ENCODE results near the gene SRSF2. TPM values are rescaled to one million over a fixed set of nuclear protein-coding genes. Genes with fewer than 3 reads are reported as not detected.
"Not testable (repeated sequence)": the region's sequence is repeated elsewhere in the genome, so short reads cannot be mapped to it uniquely, and the experiment has no call there.

Gene SRSF2
- total RNA-seq, 2 experiments from 2014 or later: 241 to 263 TPM

GRCh38 chr17:76714822-76715495, 22.2 kb downstream of the SRSF2 start:
- Mint-ChIP-seq H3K27ac (peak overlapping the region; percentile 82), H3K4me1 (ENCODE audit: low read depth) (peaks cover 32% of the 10 kb centered on the region), H3K36me3 (ENCODE audit: low read depth) (peaks cover 20% of the 10 kb centered on the region), H3K27me3 (ENCODE audit: low read depth) (no peaks in the 10 kb centered on the region), H3K4me3 (no peak overlapping the region), H3K9me3 (no peaks in the 10 kb centered on the region)
- peak; percentile 90 for DNase-seq
- CTCF ChIA-PET: interaction anchor here (0.6 to 2.9 kb wide), 16 partner anchors 9 to 649 kb away, joined by 3 to 25 read pairs (median 4); partner anchors contain the start of genes JMJD6 and METTL23
- intact Hi-C loops (cut with micrococcal nuclease): loop anchor here (1.0 to 5.0 kb wide), 2 partner anchors 122 to 192 kb away; no protein-coding TSS in a partner anchor

- intact Hi-C loops (cut with micrococcal nuclease): loop anchor here (5.0 kb wide), 1 partner anchor 123 kb away; no protein-coding TSS in a partner anchor
- Mint-ChIP-seq H3K4me3 (no peak overlapping the region), H3K27me3 (ENCODE audit: low read depth) (no peaks in the 10 kb centered on the region), H3K36me3 (ENCODE audit: low read depth) (peaks cover 19% of the 10 kb centered on the region), H3K4me1 (ENCODE audit: low read depth) (peaks cover 31% of the 10 kb centered on the region), H3K9me3 (no peaks in the 10 kb centered on the region), H3K27ac (no peak overlapping the region)
- CTCF ChIA-PET: interaction anchor here (0.7 to 2.9 kb wide), 20 partner anchors 10 to 649 kb away, joined by 3 to 25 read pairs (median 4); partner anchors contain the start of genes JMJD6, METTL23 and ST6GALNAC1
- no peak for DNase-seq
Observed at GRCh38 chr17:76714336-76714735, 22.8 kb downstream of the SRSF2 start.

GRCh38 chr17:76713765-76714164, 23.4 kb downstream of the SRSF2 start:
- H3K4me1 Mint-ChIP-seq (ENCODE audit: low read depth): peaks cover 31% of the 10 kb centered on the region
- DNase-seq: no peak
- H3K27me3 Mint-ChIP-seq (ENCODE audit: low read depth): no peaks in the 10 kb centered on the region
- no peak overlapping the region for H3K4me3 Mint-ChIP-seq
- peaks cover 13% of the 10 kb centered on the region for H3K36me3 Mint-ChIP-seq (ENCODE audit: low read depth)
- intact Hi-C loops (cut with micrococcal nuclease): loop anchor here (1.0 to 5.0 kb wide), 2 partner anchors 124 to 343 kb away; no protein-coding TSS in a partner anchor
- no peaks in the 10 kb centered on the region for H3K9me3 Mint-ChIP-seq
- no peak overlapping the region for H3K27ac Mint-ChIP-seq
- CTCF ChIA-PET: interaction anchor here (0.7 to 2.9 kb wide), 16 partner anchors 10 to 193 kb away, joined by 3 to 25 read pairs (median 4); partner anchors contain the start of gene ST6GALNAC1

- H3K27me3 Mint-ChIP-seq (ENCODE audit: low read depth); H3K27ac Mint-ChIP-seq; DNase-seq; H3K9me3 Mint-ChIP-seq; H3K36me3 Mint-ChIP-seq (ENCODE audit: low read depth); H3K4me3 Mint-ChIP-seq: not testable (repeated sequence)
- CTCF ChIA-PET: interaction anchor here (0.7 to 2.9 kb wide), 4 partner anchors 10 to 232 kb away, joined by 3 to 25 read pairs (median 4); no protein-coding TSS in a partner anchor
- intact Hi-C loops (cut with micrococcal nuclease): loop anchor here (5.0 kb wide), 1 partner anchor 125 kb away; no protein-coding TSS in a partner anchor
- peaks cover 31% of the 10 kb centered on the region for H3K4me1 Mint-ChIP-seq (ENCODE audit: low read depth)
Observed at GRCh38 chr17:76712321-76712720, 24.8 kb downstream of the SRSF2 start.

- CTCF ChIA-PET: interaction anchor here (1.3 kb wide), 1 partner anchor 29 kb away, joined by 5 read pairs; no protein-coding TSS in a partner anchor
- peak within 1 kb of the TSS; percentile 58 for H3K4me3 Mint-ChIP-seq
- no peaks in the 10 kb centered on the region for H3K9me3 Mint-ChIP-seq
- no peaks in the 10 kb centered on the region for H3K27me3 Mint-ChIP-seq (ENCODE audit: low read depth)
- H3K4me1 Mint-ChIP-seq (ENCODE audit: low read depth): peaks cover 27% of the 10 kb centered on the region
- DNase-seq: peak; percentile 53
- intact Hi-C loops (cut with micrococcal nuclease): loop anchor here (5.0 kb wide), 1 partner anchor 126 kb away; no protein-coding TSS in a partner anchor
- no peak within 1 kb of the TSS for H3K27ac Mint-ChIP-seq
- peaks cover 5% of the 10 kb centered on the region for H3K36me3 Mint-ChIP-seq (ENCODE audit: low read depth)
Observed at GRCh38 chr17:76710863-76711611, 26.1 kb downstream of the SRSF2 start, which contains the start of gene MXRA7. Gene MXRA7, minus strand, starts transcription at chr17:76710965. Its CDS starts 19 bp downstream, at chr17:76710946.

GRCh38 chr17:76709951-76710862, 26.9 kb downstream of the SRSF2 start:
- Mint-ChIP-seq H3K4me3 (peak overlapping the region; percentile 46), H3K4me1 (ENCODE audit: low read depth) (peaks cover 19% of the 10 kb centered on the region)
- H3K27ac Mint-ChIP-seq: not testable (repeated sequence)

GRCh38 chr17:76709077-76709950, 27.8 kb downstream of the SRSF2 start:
- Mint-ChIP-seq H3K4me1 (ENCODE audit: low read depth) (peaks cover 13% of the 10 kb centered on the region), H3K36me3 (ENCODE audit: low read depth) (no peaks in the 10 kb centered on the region), H3K27me3 (ENCODE audit: low read depth) (no peaks in the 10 kb centered on the region), H3K27ac (no peak overlapping the region), H3K9me3 (no peaks in the 10 kb centered on the region), H3K4me3 (peak overlapping the region; percentile 46)
- no peak for DNase-seq
- intact Hi-C loops (cut with micrococcal nuclease): no loop called here
- CTCF ChIA-PET: interaction anchor here (0.9 to 1.0 kb wide), 3 partner anchors 10 to 186 kb away, joined by 3 to 6 read pairs (median 3); no protein-coding TSS in a partner anchor

More at GRCh38 chr17:76709951-76710862, 26.9 kb downstream of the SRSF2 start:
- H3K27me3 Mint-ChIP-seq (ENCODE audit: low read depth); H3K9me3 Mint-ChIP-seq; CTCF ChIA-PET; DNase-seq; H3K36me3 Mint-ChIP-seq (ENCODE audit: low read depth): not testable (repeated sequence)
- intact Hi-C loops (cut with micrococcal nuclease): loop anchor here (5.0 kb wide), 1 partner anchor 127 kb away; no protein-coding TSS in a partner anchor

- intact Hi-C loops (cut with micrococcal nuclease): no loop called here
- Mint-ChIP-seq H3K36me3 (ENCODE audit: low read depth) (no peaks in the 10 kb centered on the region), H3K27me3 (ENCODE audit: low read depth) (no peaks in the 10 kb centered on the region), H3K9me3 (no peaks in the 10 kb centered on the region), H3K4me1 (ENCODE audit: low read depth) (peaks cover 2% of the 10 kb centered on the region), H3K4me3 (no peak overlapping the region), H3K27ac (no peak overlapping the region)
- CTCF ChIA-PET: interaction anchor here (0.6 to 1.0 kb wide), 4 partner anchors 9 to 185 kb away, joined by 3 to 6 read pairs (median 3); no protein-coding TSS in a partner anchor
- DNase-seq: no peak
Observed at GRCh38 chr17:76707985-76708807, 28.9 kb downstream of the SRSF2 start.

GRCh38 chr17:76706817-76707216, 30.3 kb downstream of the SRSF2 start:
- Mint-ChIP-seq H3K27me3 (ENCODE audit: low read depth) (no peaks in the 10 kb centered on the region), H3K4me1 (ENCODE audit: low read depth) (peaks cover 2% of the 10 kb centered on the region), H3K27ac (no peak overlapping the region), H3K9me3 (no peaks in the 10 kb centered on the region), H3K36me3 (ENCODE audit: low read depth) (no peaks in the 10 kb centered on the region), H3K4me3 (no peak overlapping the region)
- DNase-seq: no peak
- CTCF ChIA-PET: no interaction called here
- intact Hi-C loops (cut with micrococcal nuclease): no loop called here

GRCh38 chr17:76704805-76705204, 32.3 kb downstream of the SRSF2 start:
- DNase-seq: no peak
- H3K36me3 Mint-ChIP-seq (ENCODE audit: low read depth): no peaks in the 10 kb centered on the region
- intact Hi-C loops (cut with micrococcal nuclease): no loop called here
- CTCF ChIA-PET: interaction anchor here (0.7 kb wide), 2 partner anchors 10 to 24 kb away, joined by 3 read pairs; no protein-coding TSS in a partner anchor
- no peak overlapping the region for H3K4me3 Mint-ChIP-seq
- H3K27me3 Mint-ChIP-seq (ENCODE audit: low read depth): no peaks in the 10 kb centered on the region
- H3K27ac Mint-ChIP-seq: no peak overlapping the region
- no peaks in the 10 kb centered on the region for H3K4me1 Mint-ChIP-seq (ENCODE audit: low read depth)
- no peaks in the 10 kb centered on the region for H3K9me3 Mint-ChIP-seq
